Stimulated activated CD4-positive, alpha-beta T cell treated with anti-CD3 and anti-CD28 coated beads, Interleukin-4, amount 100 ng/mL, for 48 hours (primary cell): ENCODE results near the gene DNAH5.
"Not testable (repeated sequence)": the region's sequence is repeated elsewhere in the genome, so short reads cannot be mapped to it uniquely, and the experiment has no call there.

Source experiments
- DNase-seq, 2 donors: peaks; one replicate each; pipeline ENCODE4 v3.0.0-alpha.2; 2020; ENCODE audit warnings: low read depth in 2 of 2

Gene DNAH5

GRCh38 chr5:13831351-13831750, 113.1 kb downstream of the DNAH5 start:
- DNase-seq: no peak

DNA sequence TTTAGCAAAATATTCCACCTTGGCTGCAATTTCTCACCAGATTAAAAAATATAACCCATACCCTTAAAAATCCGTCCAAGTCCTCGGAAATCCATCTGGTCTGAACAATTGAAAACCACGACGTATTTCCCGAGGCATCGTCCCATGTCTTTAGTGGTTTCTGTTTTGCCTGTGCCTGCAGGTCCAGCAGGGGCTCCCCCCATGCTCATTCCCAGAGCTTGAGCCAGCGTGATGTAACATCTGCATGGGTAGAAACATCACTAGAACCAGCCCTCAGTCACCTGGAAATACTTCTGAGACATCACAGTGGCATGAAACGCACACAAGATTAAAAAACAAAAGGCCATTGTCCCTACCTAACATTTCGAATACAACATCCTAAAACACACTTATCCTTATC, 114.0 kb downstream of the DNAH5 start:
- no peak for DNase-seq

- no peak for DNase-seq
Observed at GRCh38 chr5:13821366-13821765, 123.1 kb downstream of the DNAH5 start.

- DNase-seq: no peak
Observed at GRCh38 chr5:13816126-13816525, 128.4 kb downstream of the DNAH5 start.

GRCh38 chr5:13814301-13814700, 130.2 kb downstream of the DNAH5 start:
- no peak for DNase-seq

DNA sequence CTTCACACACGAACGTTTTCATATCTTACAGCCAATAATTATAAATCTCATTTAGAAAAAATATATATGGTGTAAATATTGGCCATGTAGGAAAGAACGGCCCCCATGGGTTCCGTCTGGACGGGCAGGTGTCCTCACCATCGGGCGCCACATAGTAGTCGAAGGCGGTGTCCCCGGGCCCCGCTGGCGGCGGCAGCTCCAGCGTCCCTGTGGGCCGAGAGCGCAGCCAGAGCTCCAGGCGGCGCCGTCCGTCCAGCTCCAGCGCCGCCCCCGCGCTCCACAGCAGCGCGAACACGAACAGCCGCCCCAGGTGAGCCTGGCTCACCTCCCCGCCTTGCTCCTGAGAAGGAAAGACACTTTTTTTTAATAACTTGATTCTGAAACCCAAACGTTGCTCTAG, 134.6 kb downstream of the DNAH5 start:
- no peak for DNase-seq

DNA sequence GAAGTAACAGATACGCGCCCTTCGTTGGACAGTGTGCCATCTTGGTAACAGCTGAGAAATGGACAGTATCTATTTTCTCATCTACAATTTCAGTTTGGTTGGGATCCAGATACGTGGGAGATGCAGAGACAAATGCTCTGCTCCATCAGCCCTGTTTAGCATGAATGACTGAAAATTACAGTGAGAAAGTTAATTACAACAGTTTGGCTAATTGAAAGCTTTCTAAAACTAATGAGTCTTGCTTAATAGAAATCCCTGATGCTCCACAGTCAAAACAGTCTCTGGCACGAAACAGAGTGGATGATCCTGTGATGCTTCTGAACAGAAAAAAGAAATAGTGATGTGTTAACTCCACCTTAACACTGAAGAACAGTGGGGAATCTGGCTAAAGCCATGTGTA, 140.2 kb downstream of the DNAH5 start:
- DNase-seq: no peak

DNA sequence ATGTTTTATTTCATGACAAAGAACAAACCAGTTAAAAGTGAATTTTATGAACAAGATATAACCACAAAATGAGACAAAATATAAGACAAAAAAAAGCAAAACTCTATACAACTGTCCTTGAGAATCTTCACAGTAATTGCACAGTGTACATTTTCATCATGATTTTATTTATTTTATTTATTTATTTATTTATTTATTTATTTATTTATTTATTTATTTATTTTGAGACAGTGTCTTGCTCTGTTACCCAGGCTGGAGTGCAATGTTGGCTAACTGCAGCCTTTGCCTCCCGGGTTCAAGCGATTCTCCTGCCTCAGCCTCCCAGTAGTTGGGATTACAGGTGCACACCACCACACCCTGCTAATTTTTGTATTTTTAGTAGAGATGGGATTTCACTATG, 145.9 kb downstream of the DNAH5 start:
- not testable (repeated sequence) for DNase-seq

- DNase-seq: no peak
Observed at GRCh38 chr5:13785781-13786415, 158.6 kb downstream of the DNAH5 start.

GRCh38 chr5:13783726-13784125, 160.8 kb downstream of the DNAH5 start:
- DNase-seq: no peak

- DNase-seq: no peak
Observed at GRCh38 chr5:13780081-13780480, 164.4 kb downstream of the DNAH5 start.

DNA sequence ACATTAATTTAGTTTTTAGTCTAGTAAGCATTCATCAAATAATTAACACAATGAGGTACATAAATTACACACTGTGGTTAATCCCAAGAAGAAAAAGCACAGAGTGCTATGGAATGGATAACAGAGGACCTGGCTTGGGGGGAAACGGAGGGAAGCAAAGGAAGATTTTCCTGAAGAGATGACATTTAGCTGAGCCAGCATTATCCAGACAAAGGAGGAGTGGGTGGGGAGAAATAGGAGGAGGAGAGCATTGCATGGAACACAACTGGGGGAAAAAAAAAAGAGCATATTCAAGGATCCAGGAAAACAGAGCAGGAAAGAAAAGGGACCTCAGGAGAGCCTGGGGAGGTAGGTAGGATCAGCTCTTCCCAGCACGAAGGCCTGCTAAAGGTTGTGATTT, 170.8 kb downstream of the DNAH5 start:
- no peak for DNase-seq

DNA sequence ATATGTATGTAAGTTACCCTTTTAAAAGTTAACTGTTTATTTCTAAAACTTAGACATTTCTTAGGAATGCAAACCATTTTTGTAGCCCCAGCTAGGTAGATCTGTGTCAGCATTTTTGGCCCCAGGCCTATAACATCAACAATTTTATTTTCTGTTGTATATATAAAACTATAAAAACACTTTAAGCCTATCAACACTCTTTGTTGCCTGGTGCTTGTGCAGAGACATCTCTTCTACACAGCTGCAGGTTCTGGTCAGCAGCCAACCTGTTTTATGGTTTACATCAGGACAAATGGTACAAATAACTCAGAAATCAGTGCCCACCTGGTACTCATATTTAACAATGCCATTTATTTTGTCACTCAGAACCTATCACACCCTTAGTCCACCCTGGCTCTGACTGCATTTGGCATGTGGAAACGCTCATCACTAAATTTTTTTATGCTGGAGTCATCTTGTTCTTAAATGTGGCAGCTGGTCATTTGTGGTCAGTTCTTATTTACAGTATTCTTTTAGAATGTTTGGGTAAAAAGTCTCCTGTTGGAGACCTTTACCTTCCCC, 173.4 kb downstream of the DNAH5 start:
- no peak for DNase-seq

DNA sequence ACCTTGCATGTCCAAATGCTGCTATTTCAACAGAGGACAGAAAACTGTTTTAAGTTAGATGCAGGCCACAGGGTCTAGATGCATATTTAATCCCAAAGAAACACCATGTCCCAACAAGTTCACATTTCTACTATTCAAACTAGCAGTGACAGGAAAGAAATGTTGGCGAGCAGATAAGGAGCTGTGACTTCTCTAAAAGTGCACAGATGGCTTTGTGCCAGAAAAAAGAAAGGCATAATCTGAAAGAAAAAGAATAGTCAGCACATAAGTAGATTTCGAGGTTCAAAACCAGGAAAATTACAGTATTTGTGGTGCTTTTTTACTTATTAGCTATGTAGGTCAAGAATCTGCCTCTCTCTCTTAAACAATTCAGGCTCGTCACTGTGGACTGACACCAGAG, 178.3 kb downstream of the DNAH5 start:
- DNase-seq: no peak

DNA sequence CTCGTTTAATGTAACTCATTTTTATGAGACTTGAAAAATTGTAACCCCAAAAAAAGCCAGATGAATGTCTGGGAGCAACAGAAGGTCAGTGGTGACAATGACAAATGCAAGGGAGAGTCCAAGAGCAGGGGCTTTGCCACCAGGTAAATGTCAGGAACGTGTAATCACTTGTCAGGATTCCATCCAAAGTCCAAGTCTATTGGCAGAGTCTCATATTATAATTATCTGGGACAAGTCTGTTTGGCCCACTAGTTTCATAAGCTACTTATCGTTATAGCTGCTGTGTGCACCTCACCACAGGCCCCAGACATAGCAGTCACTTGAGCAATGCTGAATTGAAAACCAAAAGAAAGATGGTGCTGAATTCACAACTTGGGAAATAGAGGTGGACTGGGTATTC, 180.8 kb downstream of the DNAH5 start:
- no peak for DNase-seq

DNA sequence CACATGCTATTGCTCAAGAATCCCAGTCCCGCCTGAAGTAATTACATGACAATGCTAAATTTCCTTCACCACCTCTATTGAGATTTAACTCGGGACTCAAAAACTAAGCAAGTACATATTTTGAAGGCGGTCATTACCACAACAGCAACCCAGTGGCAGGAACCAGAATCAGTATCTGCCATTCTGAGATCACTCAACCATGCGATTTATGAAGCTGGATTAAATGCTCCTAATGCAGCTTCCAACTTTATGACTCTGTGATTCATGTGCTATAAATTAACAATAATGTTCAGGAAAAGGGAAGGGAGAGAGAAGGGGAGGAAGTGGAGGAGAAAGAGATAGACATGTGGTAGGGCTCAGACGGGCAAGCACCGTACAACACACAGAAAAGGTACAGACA, 194.7 kb downstream of the DNAH5 start:
- DNase-seq: no peak

GRCh38 chr5:13746026-13746425, 198.5 kb downstream of the DNAH5 start:
- no peak for DNase-seq

DNA sequence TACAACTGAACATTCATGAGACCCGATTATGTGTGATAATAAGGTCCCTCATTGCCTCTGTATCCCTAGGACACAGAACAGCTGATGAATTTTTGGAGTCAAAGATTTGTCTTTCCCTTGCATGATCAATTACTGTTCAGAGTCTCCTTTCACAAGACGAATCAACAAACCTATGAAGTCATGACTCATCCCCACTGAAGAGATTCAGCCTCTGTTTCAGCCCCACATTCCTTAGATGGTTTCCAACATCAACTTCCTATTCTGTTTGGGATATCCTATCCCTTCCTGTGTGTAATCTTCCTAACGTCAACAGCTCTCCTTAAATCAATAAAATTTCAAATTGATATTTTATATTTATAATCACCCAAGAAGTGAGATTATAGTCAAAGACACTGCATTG, 199.0 kb downstream of the DNAH5 start:
- DNase-seq: no peak

DNA sequence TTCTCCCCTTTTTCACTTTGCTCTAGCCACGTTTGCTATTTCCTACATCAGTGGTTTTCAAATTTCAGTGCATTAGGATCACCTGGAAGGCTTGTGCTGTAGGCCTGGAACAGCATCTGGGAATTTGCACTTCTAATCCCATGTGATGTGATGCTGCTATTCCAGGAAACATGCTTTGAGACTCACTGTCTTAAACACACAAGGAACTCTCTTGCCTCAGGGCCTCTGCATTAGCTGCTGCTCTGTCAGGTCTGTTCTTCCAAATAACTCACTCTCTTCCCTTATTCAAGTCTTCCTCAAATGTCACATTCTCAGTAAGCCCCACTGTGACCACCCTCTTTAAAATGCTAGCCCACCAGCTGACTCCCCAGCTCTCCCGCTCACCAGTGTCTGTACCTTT, 204.0 kb downstream of the DNAH5 start:
- DNase-seq: no peak

- DNase-seq: no peak
Observed at GRCh38 chr5:13739479-13739878, 205.0 kb downstream of the DNAH5 start.

DNA sequence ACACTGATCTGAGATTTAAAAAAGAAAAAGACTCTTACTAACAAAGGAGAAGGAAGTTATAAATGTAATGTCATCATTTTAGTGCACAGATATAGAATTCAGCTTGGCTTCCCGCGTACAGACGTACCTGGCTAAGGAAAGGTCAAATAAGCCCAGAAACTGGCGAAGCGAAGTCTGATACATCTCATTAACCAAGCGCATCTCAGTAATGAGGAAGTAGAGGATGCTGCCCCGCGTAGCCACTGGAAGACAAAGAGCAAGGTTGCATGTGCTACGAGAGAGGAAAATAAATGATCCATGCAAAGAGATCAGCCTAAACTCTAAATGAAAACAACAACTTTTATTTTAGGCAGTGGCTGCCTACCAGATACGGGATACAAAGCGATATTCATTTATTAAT, 208.8 kb downstream of the DNAH5 start:
- no peak for DNase-seq

DNA sequence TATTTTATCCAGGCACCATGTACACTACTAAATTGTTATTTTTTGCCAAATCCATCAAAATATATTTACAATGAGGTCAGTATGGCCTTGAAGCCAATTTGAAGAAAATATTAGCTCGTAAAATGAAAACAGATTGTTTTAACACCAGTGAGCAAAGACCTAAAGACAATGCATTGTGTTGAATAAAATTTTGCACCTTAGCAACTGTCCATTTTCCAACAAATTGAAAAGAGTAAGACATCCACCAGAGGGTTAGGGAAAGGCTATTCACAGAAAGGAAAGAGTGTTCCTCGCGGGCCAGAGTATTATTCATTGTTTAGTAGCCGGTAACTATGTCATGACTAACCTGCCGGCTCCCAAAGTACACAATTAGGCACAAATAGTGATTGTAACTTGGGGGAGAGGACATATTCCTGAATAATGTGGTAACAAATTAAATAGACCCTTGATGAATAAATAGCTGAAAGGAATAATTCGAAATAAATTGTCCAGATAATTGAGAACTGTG, 213.3 kb downstream of the DNAH5 start:
- DNase-seq: no peak

DNA sequence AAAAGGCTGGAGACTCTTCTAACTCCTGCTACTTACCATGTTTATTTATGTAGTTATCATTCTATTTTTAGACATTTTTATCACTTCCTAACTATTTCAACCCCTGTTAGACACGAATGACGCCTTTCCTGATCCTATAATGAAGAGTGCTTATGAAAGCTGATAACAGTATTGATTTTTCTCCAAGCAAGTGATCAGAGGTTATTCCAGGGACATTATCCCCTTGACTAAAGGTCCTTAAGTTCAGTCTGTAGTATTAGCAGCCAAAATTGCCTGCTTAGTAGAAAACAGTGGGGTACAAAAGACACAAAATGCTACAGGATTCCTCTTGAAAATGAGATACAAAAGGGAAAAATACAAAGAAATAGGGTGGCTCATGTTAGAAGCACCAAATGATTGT, 235.6 kb downstream of the DNAH5 start:
- no peak for DNase-seq

- DNase-seq: no peak
Observed at GRCh38 chr5:13708432-13708831, 236.1 kb downstream of the DNAH5 start.
